Hepatocyte (in vitro differentiated cells): ENCODE data around the gene SHROOM4. TPM values are rescaled to one million over a fixed set of nuclear protein-coding genes. Genes with fewer than 3 reads are reported as not detected.

ENCODE experiments used
- DNase-seq: peaks from one replicate; pipeline ENCODE4 v3.0.0-alpha.2; 2016; ENCODE audit warnings: low spot score
- H2AFZ ChIP-seq: fragments of 200-600 bp; sonication (generic); 2 replicates; pipeline ENCODE4 v1.6.0; 2016; ENCODE audit warnings: antibody characterized with exemption, mild to moderate bottlenecking
- H3K27ac ChIP-seq: fragments of 200-600 bp; sonication (generic); 2 replicates; pipeline ENCODE4 v1.5.1; 2016; ENCODE audit warnings: mild to moderate bottlenecking
- H3K27me3 ChIP-seq: fragments of 200-600 bp; sonication (generic); 2 replicates; pipeline ENCODE4 v1.6.1; 2016
- H3K36me3 ChIP-seq: fragments of 200-600 bp; sonication (generic); replicated peaks from 2 replicates; pipeline ENCODE4 v1.5.1; 2016; ENCODE audit warnings: low read depth; ENCODE audit not compliant: insufficient read depth
- H3K4me1 ChIP-seq: fragments of 200-600 bp; sonication (generic); 2 replicates; pipeline ENCODE4 v1.5.1; 2016; ENCODE audit warnings: mild to moderate bottlenecking, moderate library complexity; ENCODE audit not compliant: insufficient read depth
- H3K4me2 ChIP-seq: fragments of 200-600 bp; sonication (generic); 2 replicates; pipeline ENCODE4 v1.6.0; 2016
- H3K4me3 ChIP-seq: fragments of 200-600 bp; sonication (generic); 2 replicates; pipeline ENCODE4 v1.5.1; 2016; ENCODE audit warnings: mild to moderate bottlenecking
- H3K79me2 ChIP-seq: fragments of 200-600 bp; sonication (generic); 2 replicates; pipeline ENCODE4 v1.6.0; 2017; ENCODE audit warnings: mild to moderate bottlenecking
- H3K9me2 ChIP-seq: fragments of 200-600 bp; sonication (generic); replicated peaks from 2 replicates; pipeline ENCODE4 v1.6.0; 2017; ENCODE audit warnings: mild to moderate bottlenecking; ENCODE audit not compliant: insufficient read depth
- H3K9me3 ChIP-seq: fragments of 200-600 bp; sonication (generic); 2 replicates; pipeline ENCODE4 v1.5.1; 2016; ENCODE audit warnings: low read depth, mild to moderate bottlenecking
- H4K20me1 ChIP-seq: fragments of 200-600 bp; sonication (generic); 2 replicates; pipeline ENCODE4 v1.6.0; 2016; ENCODE audit warnings: mild to moderate bottlenecking; ENCODE audit not compliant: insufficient read depth, poor library complexity, severe bottlenecking
- EZH2 ChIP-seq: fragments of 200-600 bp; sonication (generic); IDR thresholded peaks from 2 replicates; pipeline ENCODE4 v1.6.1; 2016; ENCODE audit warnings: antibody characterized with exemption, mild to moderate bottlenecking, borderline replicate concordance
- EZH2phosphoT487 ChIP-seq: fragments of 200-600 bp; sonication (generic); IDR thresholded peaks from one replicate; pipeline ENCODE4 v1.6.1; 2018; ENCODE audit warnings: antibody characterized with exemption, mild to moderate bottlenecking, low read depth, moderate library complexity; ENCODE audit not compliant: unreplicated experiment, severe bottlenecking
- WGBS: methylation state at CpG from one replicate; pipeline ENCODE4 v1.1.6; 2016; ENCODE audit warnings: low lambda C conversion rate; ENCODE audit errors: missing lambda C conversion rate; 5-methylcytosine and 5-hydroxymethylcytosine counted together
- polyA plus RNA-seq: library from polyadenylated mRNA; unstranded; fragments of >200 nt; fragmentation: Nextera tagmentation; extraction: Ambion mirVana; gene quantifications from 2 replicates; pipeline ENCODE4 v1.2.1, GENCODE V29; 2016
- total RNA-seq: library from RNA; depleted of rRNA; stranded (reverse); fragments of >200 nt; gene quantifications from 2 replicates; pipeline ENCODE4 v1.2.3, GENCODE V29; 2014
- TF ChIP-seq, protein P1 (sequence below): fragments of 200-600 bp; sonication (generic); IDR thresholded peaks from 2 replicates; pipeline ENCODE4 v1.5.1; 2016; ENCODE audit warnings: antibody characterized with exemption, mild to moderate bottlenecking; ENCODE audit not compliant: poor library complexity

Gene SHROOM4
- total and polyA plus RNA-seq, 2 experiments from 2014 or later = 1.6 to 7.1 TPM

DNA sequence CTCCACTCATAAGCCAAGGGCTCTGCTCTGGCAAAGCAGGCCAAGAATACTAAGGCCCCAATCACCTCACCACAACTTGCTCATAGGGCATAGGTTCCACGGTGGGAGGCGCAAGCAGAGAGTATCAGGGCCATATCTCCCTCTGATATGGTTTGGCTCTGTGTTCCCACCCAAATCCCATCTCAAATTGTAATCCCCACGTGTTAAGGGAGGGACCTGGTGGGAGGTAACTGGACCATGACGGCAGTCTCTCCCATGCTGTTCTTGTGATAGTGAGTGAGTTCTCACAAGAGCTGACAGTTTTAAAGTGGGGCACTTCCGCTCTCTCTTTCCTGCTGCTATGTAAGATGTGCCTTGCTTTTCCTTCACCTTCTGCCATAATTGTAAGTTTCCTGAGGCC, 88.7 kb downstream of the SHROOM4 start:
- WGBS = 68% methylated on average over 5 of the region's 5 CpGs
- H3K36me3 ChIP-seq = no peaks in the 10 kb centered on the region
- H3K27me3 ChIP-seq = no peaks in the 10 kb centered on the region
- H3K9me2 ChIP-seq = no peaks in the 10 kb centered on the region
- no peaks in the 10 kb centered on the region for H4K20me1 ChIP-seq
- H3K4me2 ChIP-seq = no peak overlapping the region
- TF ChIP-seq, protein P1, sequence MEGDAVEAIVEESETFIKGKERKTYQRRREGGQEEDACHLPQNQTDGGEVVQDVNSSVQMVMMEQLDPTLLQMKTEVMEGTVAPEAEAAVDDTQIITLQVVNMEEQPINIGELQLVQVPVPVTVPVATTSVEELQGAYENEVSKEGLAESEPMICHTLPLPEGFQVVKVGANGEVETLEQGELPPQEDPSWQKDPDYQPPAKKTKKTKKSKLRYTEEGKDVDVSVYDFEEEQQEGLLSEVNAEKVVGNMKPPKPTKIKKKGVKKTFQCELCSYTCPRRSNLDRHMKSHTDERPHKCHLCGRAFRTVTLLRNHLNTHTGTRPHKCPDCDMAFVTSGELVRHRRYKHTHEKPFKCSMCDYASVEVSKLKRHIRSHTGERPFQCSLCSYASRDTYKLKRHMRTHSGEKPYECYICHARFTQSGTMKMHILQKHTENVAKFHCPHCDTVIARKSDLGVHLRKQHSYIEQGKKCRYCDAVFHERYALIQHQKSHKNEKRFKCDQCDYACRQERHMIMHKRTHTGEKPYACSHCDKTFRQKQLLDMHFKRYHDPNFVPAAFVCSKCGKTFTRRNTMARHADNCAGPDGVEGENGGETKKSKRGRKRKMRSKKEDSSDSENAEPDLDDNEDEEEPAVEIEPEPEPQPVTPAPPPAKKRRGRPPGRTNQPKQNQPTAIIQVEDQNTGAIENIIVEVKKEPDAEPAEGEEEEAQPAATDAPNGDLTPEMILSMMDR = no peak
- TF ChIP-seq EZH2phosphoT487 (no peak), EZH2 (no peak)
- H3K4me1 ChIP-seq = no peaks in the 10 kb centered on the region
- no peak overlapping the region for H3K27ac ChIP-seq
- H2AFZ ChIP-seq = no peak overlapping the region
- no peaks in the 10 kb centered on the region for H3K9me3 ChIP-seq
- no peaks in the 10 kb centered on the region for H3K79me2 ChIP-seq
- no peak for DNase-seq
- no peak overlapping the region for H3K4me3 ChIP-seq

GRCh38 chrX:50723006-50723405, 91.0 kb downstream of the SHROOM4 start:
- no peaks in the 10 kb centered on the region for H3K36me3 ChIP-seq
- H3K4me3 ChIP-seq = no peak overlapping the region
- WGBS = 79% methylated on average over 1 of the region's 1 CpG
- no peaks in the 10 kb centered on the region for H4K20me1 ChIP-seq
- no peaks in the 10 kb centered on the region for H3K4me1 ChIP-seq
- no peaks in the 10 kb centered on the region for H3K9me2 ChIP-seq
- H3K79me2 ChIP-seq = no peaks in the 10 kb centered on the region
- H3K4me2 ChIP-seq = no peak overlapping the region
- no peaks in the 10 kb centered on the region for H3K9me3 ChIP-seq
- no peaks in the 10 kb centered on the region for H3K27me3 ChIP-seq
- H3K27ac ChIP-seq = no peak overlapping the region
- no peak for DNase-seq
- no peak overlapping the region for H2AFZ ChIP-seq
- TF ChIP-seq, protein P1 = no peak
- TF ChIP-seq EZH2 (no peak), EZH2phosphoT487 (no peak)

GRCh38 chrX:50721764-50722521, 92.1 kb downstream of the SHROOM4 start:
- Histone ChIP-seq H3K9me3 (no peaks in the 10 kb centered on the region), H2AFZ (no peak overlapping the region), H4K20me1 (no peaks in the 10 kb centered on the region), H3K9me2 (no peaks in the 10 kb centered on the region), H3K4me2 (no peak overlapping the region), H3K79me2 (no peaks in the 10 kb centered on the region), H3K27me3 (no peaks in the 10 kb centered on the region), H3K36me3 (no peaks in the 10 kb centered on the region), H3K4me1 (no peaks in the 10 kb centered on the region), H3K4me3 (no peak overlapping the region), H3K27ac (peak overlapping the region; percentile 6)
- no peak for DNase-seq
- WGBS = 82% methylated on average over 1 of the region's 1 CpG
- TF ChIP-seq EZH2 (no peak), EZH2phosphoT487 (no peak)
- TF ChIP-seq, protein P1 = no peak
